Iris pigment epithelial cell (primary cell): Measurements from ENCODE around the gene FAM81A.
"Not testable (repeated sequence)": the region's sequence is repeated elsewhere in the genome, so short reads cannot be mapped to it uniquely, and the experiment has no call there.

Source experiments
- DNase-seq: peaks from one replicate; pipeline ENCODE4 v3.0.0-alpha.2; 2011; ENCODE audit warnings: low read depth

FAM81A gene

GRCh38 chr15:59489485-59489884, 51.5 kb downstream of the FAM81A start:
- DNase-seq, result not testable (repeated sequence)

- no peak for DNase-seq
These were observed 53.1 kb downstream of the FAM81A start for GRCh38 chr15:59491062-59491461.

- peak; percentile 70 for DNase-seq
These were observed 54.7 kb downstream of the FAM81A start for GRCh38 chr15:59492389-59493377.

- peak; percentile 60 for DNase-seq
These were observed 63.6 kb downstream of the FAM81A start for GRCh38 chr15:59501597-59501996.

GRCh38 chr15:59515190-59515589, 77.2 kb downstream of the FAM81A start:
- no peak for DNase-seq

GRCh38 chr15:59516655-59517461, 78.9 kb downstream of the FAM81A start:
- no peak for DNase-seq

GRCh38 chr15:59519329-59519728, 81.3 kb downstream of the FAM81A start:
- no peak for DNase-seq

- no peak for DNase-seq
These were observed 83.5 kb downstream of the FAM81A start for GRCh38 chr15:59521443-59521842.

- no peak for DNase-seq
These were observed 85.0 kb downstream of the FAM81A start for GRCh38 chr15:59522988-59523461.

GRCh38 chr15:59523702-59524101, 85.7 kb downstream of the FAM81A start:
- no peak for DNase-seq

- DNase-seq, result no peak
These were observed 86.3 kb downstream of the FAM81A start for GRCh38 chr15:59524331-59524731.

GRCh38 chr15:59526466-59526865, 88.5 kb downstream of the FAM81A start:
- not testable (repeated sequence) for DNase-seq

- no peak for DNase-seq
These were observed 90.4 kb downstream of the FAM81A start for GRCh38 chr15:59528429-59528828.

- DNase-seq, result peak; percentile 74
These were observed 91.0 kb downstream of the FAM81A start for GRCh38 chr15:59528961-59529402.

- no peak for DNase-seq
These were observed 93.2 kb downstream of the FAM81A start for GRCh38 chr15:59531066-59531675.

GRCh38 chr15:59532770-59533379, 94.9 kb downstream of the FAM81A start:
- peak; percentile 37 for DNase-seq

- no peak for DNase-seq
These were observed 98.6 kb downstream of the FAM81A start for GRCh38 chr15:59536553-59536952.

- no peak for DNase-seq
These were observed 99.4 kb downstream of the FAM81A start for GRCh38 chr15:59537403-59537802.

- no peak for DNase-seq
These were observed 100.5 kb downstream of the FAM81A start for GRCh38 chr15:59538494-59538893.

GRCh38 chr15:59539799-59540198, 101.8 kb downstream of the FAM81A start:
- DNase-seq, result peak; percentile 28

GRCh38 chr15:59540654-59541053, 102.7 kb downstream of the FAM81A start:
- no peak for DNase-seq

GRCh38 chr15:59541750-59542149, 103.8 kb downstream of the FAM81A start:
- no peak for DNase-seq
